SK-N-MC (cell line): ENCODE results near the gene NRM.

Experiments used
- EZH2 ChIP-seq: fragments of 200-600 bp; sonication (generic); IDR thresholded peaks from one replicate; pipeline ENCODE4 v1.6.1; 2017; ENCODE audit warnings: antibody characterized with exemption
- POLR2AphosphoS5 ChIP-seq: IDR thresholded peaks from 2 replicates; pipeline ENCODE4 v1.6.1; 2012; ENCODE audit warnings: mild to moderate bottlenecking, low read depth, low read length, borderline replicate concordance

- TF ChIP-seq POLR2AphosphoS5 = no peak
- TF ChIP-seq EZH2 = no peak
Measured at GRCh38 chr6:30681766-30682142, 9.0 kb downstream of the NRM start.
